HepG2 (cell line): ENCODE data around the gene CSTF2. TPM values are rescaled to one million over a fixed set of nuclear protein-coding genes. Genes with fewer than 3 reads are reported as not detected.
A peak's percentile ranks its signal among the peaks of the same experiment; 100 is the strongest.

Source experiments
- JUN ChIP-seq: sonication (generic); formaldehyde crosslinking; IDR thresholded peaks from 2 replicates; pipeline ENCODE4 v1.4.0; 2020; ENCODE audit warnings: mild to moderate bottlenecking, missing genetic modification reagents
- KLF11 ChIP-seq: IDR thresholded peaks from 2 replicates; pipeline ENCODE4 v1.6.1; 2016; ENCODE audit warnings: missing compliant biosample characterization
- NFYC ChIP-seq: IDR thresholded peaks from 2 replicates; pipeline ENCODE4 v1.6.1; 2016; ENCODE audit warnings: missing genetic modification reagents, missing compliant biosample characterization
- NR1H2 ChIP-seq: sonication (generic); formaldehyde crosslinking; IDR thresholded peaks from 2 replicates; pipeline ENCODE4 v1.8.1; 2022; ENCODE audit warnings: low read depth, missing genetic modification reagents, borderline replicate concordance
- TCF12 ChIP-seq, 2 experiments: fragments of 450-650 bp in 1 of 2; sonication (generic) in 1 of 2; formaldehyde crosslinking in 1 of 2; IDR thresholded peaks; 2 replicates each; pipeline versions ENCODE4 v1.6.1 to v1.8.0; 2017 to 2022; ENCODE audit warnings: antibody characterized with exemption in 1 of 2, mild to moderate bottlenecking in 1 of 2, missing genetic modification reagents in 1 of 2, moderate library complexity in 1 of 2
- UBTF ChIP-seq: sonication (generic); formaldehyde crosslinking; IDR thresholded peaks from 2 replicates; pipeline ENCODE4 v1.4.0; 2020; ENCODE audit warnings: mild to moderate bottlenecking, missing genetic modification reagents
- ZBTB20 ChIP-seq: sonication (generic); formaldehyde crosslinking; IDR thresholded peaks from 2 replicates; pipeline ENCODE4 v1.8.1; 2023; ENCODE audit warnings: missing genetic modification reagents, low read depth, mild to moderate bottlenecking, borderline replicate concordance
- ZBTB39 ChIP-seq: sonication (generic); formaldehyde crosslinking; IDR thresholded peaks from 2 replicates; pipeline ENCODE4 v1.5.0; 2020; ENCODE audit warnings: missing genetic modification reagents
- ZBTB49 ChIP-seq: sonication (generic); formaldehyde crosslinking; IDR thresholded peaks from 2 replicates; pipeline ENCODE4 v1.4.0; 2020; ENCODE audit warnings: missing genetic modification reagents, borderline replicate concordance
- ZBTB7B ChIP-seq: sonication (generic); formaldehyde crosslinking; IDR thresholded peaks from 2 replicates; pipeline ENCODE4 v1.4.0; 2020; ENCODE audit warnings: missing genetic modification reagents
- ZNF205 ChIP-seq: IDR thresholded peaks from 2 replicates; pipeline ENCODE4 v1.6.1; 2018; ENCODE audit warnings: missing biosample characterization, missing genetic modification reagents
- ZNF468 ChIP-seq: sonication (generic); formaldehyde crosslinking; IDR thresholded peaks from 2 replicates; pipeline ENCODE4 v1.8.0; 2022; ENCODE audit warnings: mild to moderate bottlenecking, moderate library complexity, missing genetic modification reagents
- ZNF530 ChIP-seq: sonication (generic); formaldehyde crosslinking; IDR thresholded peaks from 2 replicates; pipeline ENCODE4 v1.5.0; 2020; ENCODE audit warnings: low read depth, mild to moderate bottlenecking, missing genetic modification reagents
- ZNF552 ChIP-seq: sonication (generic); formaldehyde crosslinking; IDR thresholded peaks from 2 replicates; pipeline ENCODE4 v1.9.0; 2022; ENCODE audit warnings: missing genetic modification reagents, mild to moderate bottlenecking, borderline replicate concordance
- ZNF747 ChIP-seq: sonication (generic); formaldehyde crosslinking; IDR thresholded peaks from 2 replicates; pipeline ENCODE4 v1.8.1; 2023; ENCODE audit warnings: missing genetic modification reagents, mild to moderate bottlenecking, borderline replicate concordance
- ZNF83 ChIP-seq: sonication (generic); formaldehyde crosslinking; IDR thresholded peaks from 2 replicates; pipeline ENCODE4 v1.4.0; 2020; ENCODE audit warnings: missing genetic modification reagents, mild to moderate bottlenecking, borderline replicate concordance
- polyA plus RNA-seq, 8 experiments: library from polyadenylated mRNA; depleted of rRNA in 3 of 8; stranded (reverse) in 7 of 8; unstranded in 1 of 8; fragments of >200 nt; fragmentation: Illumina TruSeq in 4 of 8; extraction: Trizol in 4 of 8; gene quantifications; 2 replicates each; pipeline versions ENCODE4 v1.2.1 to v1.2.3, GENCODE V29; 2011 to 2016; ENCODE audit warnings: low read depth in 4 of 8, missing spikeins in 1 of 8, mixed read lengths in 1 of 8; ENCODE audit not compliant: insufficient read depth in 1 of 8
- total RNA-seq, 5 experiments: library from RNA; depleted of rRNA; stranded (reverse); fragments of >200 nt; fragmentation: Illumina TruSeq; extraction: Trizol; gene quantifications; 2 replicates each; pipeline ENCODE4 v1.2.3, GENCODE V29; 2016; ENCODE audit warnings: low read depth in 1 of 5

The CSTF2 gene
- total and polyA plus RNA-seq, 2 of the 13 experiments (the other 11 are each of a cell fraction or from before 2014, with no cell fraction given), result 19.7 to 26.7 TPM

- TF ChIP-seq ZNF552 (CRISPR knock-in tag), result 0 out of 2 replicates have a peak, but pooled peaks have one; percentile 57
- no peak for TF ChIP-seq NFYC (CRISPR knock-in tag)
- no peak for TF ChIP-seq TCF12 (IDR thresholded peaks at IDR 0.05)
- TF ChIP-seq TCF12 (CRISPR knock-in tag; IDR thresholded peaks at IDR 0.05), result no peak
- no peak for TF ChIP-seq ZBTB20 (CRISPR knock-in tag)
- no peak for TF ChIP-seq JUN (CRISPR knock-in tag)
- TF ChIP-seq ZNF747, result no peak
- TF ChIP-seq ZNF83 (CRISPR knock-in tag), result no peak
- TF ChIP-seq ZBTB49 (CRISPR knock-in tag), result no peak
- no peak for TF ChIP-seq NR1H2 (CRISPR knock-in tag)
- peak; percentile 67; the same call in 1 of the 2 replicates for TF ChIP-seq KLF11 (CRISPR knock-in tag)
- no peak for TF ChIP-seq ZNF530 (CRISPR knock-in tag)
- 0 out of 2 replicates have a peak, but pooled peaks have one; percentile 37 for TF ChIP-seq ZBTB7B (CRISPR knock-in tag)
- no peak for TF ChIP-seq ZNF205 (CRISPR knock-in tag)
- no peak for TF ChIP-seq ZNF468 (CRISPR knock-in tag)
- TF ChIP-seq ZBTB39 (CRISPR knock-in tag), result no peak
- TF ChIP-seq UBTF (CRISPR knock-in tag), result peak; percentile 42
These were observed at the start of gene CSTF2 (continued) for GRCh38 chrX:100819837-100820666.
